Stomach smooth muscle (tissue), 2 donors: ENCODE data around the gene PRPF38B.

Source experiments
- H3K27ac ChIP-seq: one replicate; pipeline ENCODE4 v1.7.0; 2013; ENCODE audit warnings: mild to moderate bottlenecking, low read length, inconsistent platforms
- H3K27me3 ChIP-seq, 2 donors: one replicate each; pipeline ENCODE4 v1.7.0; 2013; ENCODE audit warnings: low read length in 2 of 2; ENCODE audit not compliant: insufficient read depth in 2 of 2, control insufficient read depth in 1 of 2
- H3K36me3 ChIP-seq, 2 donors: one replicate each; pipeline ENCODE4 v1.7.0; 2013; ENCODE audit warnings: low read length in 2 of 2; ENCODE audit not compliant: control insufficient read depth in 2 of 2, insufficient read depth in 2 of 2
- H3K4me1 ChIP-seq: one replicate; pipeline ENCODE4 v1.7.0; 2013; ENCODE audit warnings: low read length; ENCODE audit not compliant: control insufficient read depth, insufficient read depth
- H3K4me3 ChIP-seq, 2 donors: one replicate each; pipeline ENCODE4 v1.7.0; 2013; ENCODE audit warnings: low read length in 2 of 2
- H3K9ac ChIP-seq, 2 donors: one replicate each; pipeline ENCODE4 v1.7.0; 2013; ENCODE audit warnings: low read length in 2 of 2, mild to moderate bottlenecking in 1 of 2
- H3K9me3 ChIP-seq, 2 donors: one replicate each; pipeline ENCODE4 v1.7.0; 2013; ENCODE audit warnings: low read length in 2 of 2; ENCODE audit not compliant: control insufficient read depth in 2 of 2
- donor health status: healthy.
- donor health status: Pancreatic carcinoma.

The PRPF38B gene

GRCh38 chr1:108703939-108704338, 11.8 kb downstream of the PRPF38B start:
- H3K9me3 ChIP-seq, result no peaks in the 10 kb centered on the region
- no peaks in the 10 kb centered on the region for H3K4me1 ChIP-seq
- no peak overlapping the region for H3K9ac ChIP-seq
- no peak overlapping the region for H3K4me3 ChIP-seq
- no peak overlapping the region for H3K27ac ChIP-seq
- H3K36me3 ChIP-seq, result peaks cover 10 to 15% of the 10 kb centered on the region in 2 donors
- no peaks in the 10 kb centered on the region for H3K27me3 ChIP-seq

DNA sequence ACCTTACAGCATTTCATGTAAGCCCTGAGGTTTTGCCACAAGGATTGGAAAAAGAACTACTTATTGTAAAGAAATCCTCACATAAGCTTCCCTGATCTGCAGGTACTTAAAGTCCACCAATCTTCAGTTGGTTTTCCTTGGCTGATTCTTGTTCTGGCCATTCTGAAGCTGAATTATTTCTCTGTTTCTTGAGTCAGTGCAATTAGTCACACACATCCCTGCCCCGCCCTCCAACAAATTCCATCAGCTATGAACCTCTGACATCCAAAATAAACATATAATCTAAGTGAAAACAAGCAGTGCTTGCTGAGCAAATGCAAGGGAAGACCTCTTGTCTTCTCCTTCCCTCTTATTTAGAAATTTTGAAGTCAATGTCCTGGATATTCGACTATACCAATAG, 12.4 kb downstream of the PRPF38B start:
- H3K9me3 ChIP-seq, result no peaks in the 10 kb centered on the region
- no peak overlapping the region for H3K4me3 ChIP-seq
- no peak overlapping the region for H3K9ac ChIP-seq
- H3K27ac ChIP-seq, result no peak overlapping the region
- H3K27me3 ChIP-seq, result no peaks in the 10 kb centered on the region
- H3K36me3 ChIP-seq, result peaks cover 6 to 10% of the 10 kb centered on the region in 2 donors
- H3K4me1 ChIP-seq, result no peaks in the 10 kb centered on the region

- no peak overlapping the region for H3K27ac ChIP-seq
- H3K4me3 ChIP-seq, result no peak overlapping the region
- no peaks in the 10 kb centered on the region for H3K4me1 ChIP-seq
- no peaks in the 10 kb centered on the region for H3K27me3 ChIP-seq
- H3K9me3 ChIP-seq, result no peaks in the 10 kb centered on the region
- no peaks in the 10 kb centered on the region for H3K36me3 ChIP-seq
- no peak overlapping the region for H3K9ac ChIP-seq
These were observed 14.5 kb downstream of the PRPF38B start for GRCh38 chr1:108706643-108707042.

- H3K27me3 ChIP-seq, result no peaks in the 10 kb centered on the region
- H3K4me3 ChIP-seq, result no peak overlapping the region
- H3K27ac ChIP-seq, result no peak overlapping the region
- no peaks in the 10 kb centered on the region for H3K9me3 ChIP-seq
- no peak overlapping the region for H3K9ac ChIP-seq
- H3K4me1 ChIP-seq, result no peaks in the 10 kb centered on the region
- no peaks in the 10 kb centered on the region for H3K36me3 ChIP-seq
These were observed 16.9 kb downstream of the PRPF38B start for GRCh38 chr1:108708691-108709660.

GRCh38 chr1:108712606-108713150, 20.6 kb downstream of the PRPF38B start, which contains the start of gene FNDC7:
Gene FNDC7 (plus strand): TSS chr1:108712908. CDS start chr1:108712934, 26 bp downstream.
- H3K4me1 ChIP-seq, result no peaks in the 10 kb centered on the region
- no peak within 1 kb of the TSS for H3K4me3 ChIP-seq
- no peaks in the 10 kb centered on the region for H3K9me3 ChIP-seq
- H3K27me3 ChIP-seq, result no peaks in the 10 kb centered on the region
- no peak within 1 kb of the TSS for H3K27ac ChIP-seq
- no peaks in the 10 kb centered on the region for H3K36me3 ChIP-seq
- H3K9ac ChIP-seq, result no peak within 1 kb of the TSS

- Histone ChIP-seq H3K27ac (no peak overlapping the region), H3K9ac (no peak overlapping the region), H3K36me3 (no peaks in the 10 kb centered on the region), H3K9me3 (no peaks in the 10 kb centered on the region), H3K27me3 (no peaks in the 10 kb centered on the region), H3K4me3 (no peak overlapping the region), H3K4me1 (no peaks in the 10 kb centered on the region)
These were observed 23.8 kb downstream of the PRPF38B start for GRCh38 chr1:108715932-108716331.

GRCh38 chr1:108716437-108717230, 24.5 kb downstream of the PRPF38B start:
- no peaks in the 10 kb centered on the region for H3K27me3 ChIP-seq
- no peak overlapping the region for H3K27ac ChIP-seq
- H3K9ac ChIP-seq, result no peak overlapping the region
- no peaks in the 10 kb centered on the region for H3K4me1 ChIP-seq
- no peaks in the 10 kb centered on the region for H3K9me3 ChIP-seq
- H3K36me3 ChIP-seq, result no peaks in the 10 kb centered on the region
- H3K4me3 ChIP-seq, result no peak overlapping the region

GRCh38 chr1:108717774-108718316, 25.7 kb downstream of the PRPF38B start:
- no peak overlapping the region for H3K4me3 ChIP-seq
- no peaks in the 10 kb centered on the region for H3K27me3 ChIP-seq
- H3K4me1 ChIP-seq, result no peaks in the 10 kb centered on the region
- H3K36me3 ChIP-seq, result no peaks in the 10 kb centered on the region
- H3K9me3 ChIP-seq, result no peaks in the 10 kb centered on the region
- H3K27ac ChIP-seq, result no peak overlapping the region
- no peak overlapping the region for H3K9ac ChIP-seq

GRCh38 chr1:108718927-108719655, 27.0 kb downstream of the PRPF38B start:
- no peaks in the 10 kb centered on the region for H3K9me3 ChIP-seq
- H3K4me3 ChIP-seq, result no peak overlapping the region
- no peaks in the 10 kb centered on the region for H3K27me3 ChIP-seq
- H3K36me3 ChIP-seq, result no peaks in the 10 kb centered on the region
- H3K9ac ChIP-seq, result no peak overlapping the region
- H3K27ac ChIP-seq, result no peak overlapping the region
- H3K4me1 ChIP-seq, result no peaks in the 10 kb centered on the region
